Nucleus accumbens (tissue), 56 donors: ENCODE measurements around the gene CCDC137.
A peak's percentile ranks its signal among the peaks of the same experiment; 100 is the strongest.

Experiments
- DNase-seq, 56 donors: peaks; one replicate each; lab custom pipeline; 2025; lab: John Stamatoyannopoulos, UW

The CCDC137 gene

GRCh38 chr17:81713556-81714411, 47.2 kb downstream of the CCDC137 start:
- DNase-seq = no peak

- DNase-seq = no peak
Measured at GRCh38 chr17:81714412-81715106, 48.0 kb downstream of the CCDC137 start.

GRCh38 chr17:81715107-81715871, 48.8 kb downstream of the CCDC137 start:
- no peak for DNase-seq

GRCh38 chr17:81715872-81716673, 49.5 kb downstream of the CCDC137 start:
- DNase-seq = no peak

- no peak for DNase-seq
Measured at GRCh38 chr17:81716674-81716996, 50.1 kb downstream of the CCDC137 start.

GRCh38 chr17:81717049-81717765, 50.7 kb downstream of the CCDC137 start:
- no peak for DNase-seq

- DNase-seq = no peak
Measured at GRCh38 chr17:81717766-81718089, 51.2 kb downstream of the CCDC137 start.

GRCh38 chr17:81719410-81720266, 53.1 kb downstream of the CCDC137 start:
- DNase-seq = peak in 17 of 56 donors; percentile 14 to 65 (median 37)

- DNase-seq = no peak
Measured at GRCh38 chr17:81720267-81721071, 53.9 kb downstream of the CCDC137 start.

- DNase-seq = peak in 22 of 56 donors; percentile 8 to 71 (median 24)
Measured at GRCh38 chr17:81722184-81723120, 55.9 kb downstream of the CCDC137 start.
